ENCODE data around the gene RPL19. TPM values are rescaled to one million over a fixed set of nuclear protein-coding genes. Genes with fewer than 3 reads are reported as not detected.

RPL19 gene
- total RNA-seq: 1,970 and 2,078 TPM in 2 replicates

GRCh38 chr17:39200070-39200879 lies at the start of gene RPL19:
Gene RPL19 (plus strand): TSS chr17:39200283. CDS start chr17:39200345, 62 bp downstream.

GRCh38 chr17:39151150-39151942 lies 48.7 kb upstream of the RPL19 start, which contains the start of gene PLXDC1:
Gene PLXDC1 (minus strand): TSS chr17:39151637. CDS start chr17:39151437, 200 bp downstream.

GRCh38 chr17:39165841-39166349 lies 34.2 kb upstream of the RPL19 start, which contains the start of gene ARL5C:
Gene ARL5C (minus strand): TSS chr17:39166161. CDS start chr17:39165760, 401 bp downstream.

GRCh38 chr17:39197380-39198185 lies 2.5 kb upstream of the RPL19 start, which contains the start of gene CACNB1:
Gene CACNB1 (minus strand): TSS chr17:39197669. CDS start chr17:39197495, 174 bp downstream.

GRCh38 chr17:39225308-39225958 lies 25.4 kb downstream of the RPL19 start, which contains the start of gene STAC2:
Gene STAC2 (minus strand): TSS chr17:39225945. CDS start chr17:39225502, 443 bp downstream.

Other genes with a start within 250 kb of the RPL19 start
- gene FBXO47, start 232.9 kb upstream of the RPL19 start, total RNA-seq: not detected in 2 replicates
- not detected in 2 replicates for gene PLXDC1, start 48.6 kb upstream of the RPL19 start, total RNA-seq
- gene ARL5C, start 34.1 kb upstream of the RPL19 start, total RNA-seq: not detected in 2 replicates
- gene CACNB1, start 2.6 kb upstream of the RPL19 start, total RNA-seq: 1.1 and 5.5 TPM in 2 replicates
- not detected in 2 replicates for gene STAC2, start 25.7 kb downstream of the RPL19 start, total RNA-seq
- 7.8 and 12.8 TPM in 2 replicates for gene FBXL20, start 201.3 kb downstream of the RPL19 start, total RNA-seq